HepG2 (cell line): Measurements from ENCODE around the gene MAP3K14. TPM values are rescaled to one million over a fixed set of nuclear protein-coding genes. Genes with fewer than 3 reads are reported as not detected.
A peak's percentile ranks its signal among the peaks of the same experiment; 100 is the strongest.

Experiments
- HNF1A ChIP-seq, 2 experiments: sonication (generic) in 1 of 2; formaldehyde crosslinking in 1 of 2; IDR thresholded peaks; 2 replicates each; pipeline versions ENCODE4 v1.4.0 to v1.6.1; 2016 to 2020; ENCODE audit warnings: borderline replicate concordance in 1 of 2, low read depth in 1 of 2, mild to moderate bottlenecking in 1 of 2, missing genetic modification reagents in 1 of 2
- HNF4A ChIP-seq: sonication (generic); formaldehyde crosslinking; IDR thresholded peaks from 2 replicates; pipeline ENCODE4 v1.4.0; 2020; ENCODE audit warnings: missing genetic modification reagents
- HNF4G ChIP-seq, 2 experiments: sonication (generic) in 1 of 2; formaldehyde crosslinking in 1 of 2; IDR thresholded peaks; 2 replicates each; pipeline versions ENCODE4 v1.4.0 to v1.6.1; 2011 to 2020; ENCODE audit warnings: borderline replicate concordance in 2 of 2, low read depth in 2 of 2, mild to moderate bottlenecking in 2 of 2, low read length in 1 of 2, missing genetic modification reagents in 1 of 2, moderate library complexity in 1 of 2
- HOXA5 ChIP-seq: sonication (generic); formaldehyde crosslinking; IDR thresholded peaks from 2 replicates; pipeline ENCODE4 v1.4.0; 2020; ENCODE audit warnings: missing genetic modification reagents
- SALL2 ChIP-seq: sonication (generic); formaldehyde crosslinking; IDR thresholded peaks from 2 replicates; pipeline ENCODE4 v1.8.1; 2023; ENCODE audit warnings: mild to moderate bottlenecking, missing genetic modification reagents, inconsistent platforms
- SKI ChIP-seq: fragments of 450-650 bp; IDR thresholded peaks from one replicate; pipeline ENCODE4 v1.6.1; 2018; ENCODE audit warnings: mild to moderate bottlenecking; ENCODE audit not compliant: partially characterized antibody
- SRY ChIP-seq: sonication (generic); formaldehyde crosslinking; IDR thresholded peaks from 2 replicates; pipeline ENCODE4 v1.8.0; 2022; ENCODE audit warnings: mild to moderate bottlenecking, missing genetic modification reagents
- ZFP36 ChIP-seq: fragments of 150-350 bp; IDR thresholded peaks from 2 replicates; pipeline ENCODE4 v1.6.1; 2018; ENCODE audit warnings: borderline replicate concordance, low read length, low read depth; ENCODE audit not compliant: partially characterized antibody
- ZNF142 ChIP-seq: sonication (generic); formaldehyde crosslinking; IDR thresholded peaks from 2 replicates; pipeline ENCODE4 v1.4.0; 2020; ENCODE audit warnings: missing genetic modification reagents
- ZNF354B ChIP-seq: sonication (generic); formaldehyde crosslinking; IDR thresholded peaks from 2 replicates; pipeline ENCODE4 v1.8.0; 2022; ENCODE audit warnings: mild to moderate bottlenecking, missing genetic modification reagents
- ZNF484 ChIP-seq: sonication (generic); formaldehyde crosslinking; IDR thresholded peaks from 2 replicates; pipeline ENCODE4 v1.5.1; 2020; ENCODE audit warnings: mild to moderate bottlenecking, low read depth, missing genetic modification reagents, borderline replicate concordance
- polyA plus RNA-seq, 8 experiments: library from polyadenylated mRNA; depleted of rRNA in 3 of 8; stranded (reverse) in 7 of 8; unstranded in 1 of 8; fragments of >200 nt; fragmentation: Illumina TruSeq in 4 of 8; extraction: Trizol in 4 of 8; gene quantifications; 2 replicates each; pipeline versions ENCODE4 v1.2.1 to v1.2.3, GENCODE V29; 2011 to 2016; ENCODE audit warnings: low read depth in 4 of 8, missing spikeins in 1 of 8, mixed read lengths in 1 of 8; ENCODE audit not compliant: insufficient read depth in 1 of 8
- total RNA-seq, 5 experiments: library from RNA; depleted of rRNA; stranded (reverse); fragments of >200 nt; fragmentation: Illumina TruSeq; extraction: Trizol; gene quantifications; 2 replicates each; pipeline ENCODE4 v1.2.3, GENCODE V29; 2016; ENCODE audit warnings: low read depth in 1 of 5
- TF ChIP-seq, protein P1 (sequence below): sonication (generic); formaldehyde crosslinking; IDR thresholded peaks from 2 replicates; pipeline ENCODE4 v1.5.0; 2020; ENCODE audit warnings: mild to moderate bottlenecking, missing genetic modification reagents, moderate library complexity

The MAP3K14 gene
- total and polyA plus RNA-seq, 2 of the 13 experiments (the other 11 are each of a cell fraction or from before 2014, with no cell fraction given) = 2.6 TPM

- 0 out of 2 replicates have a peak, but pooled peaks have one; percentile 41 for TF ChIP-seq ZNF142 (CRISPR knock-in tag)
- TF ChIP-seq HOXA5 = 0 out of 2 replicates have a peak, but pooled peaks have one; percentile 58
- TF ChIP-seq HNF4A (CRISPR knock-in tag) = peak; percentile 65
- peak; percentile 11; the same call in 1 of the 2 replicates for TF ChIP-seq HNF4G (IDR thresholded peaks at IDR 0.05; ENCODE audit: borderline replicate concordance, low read depth, low read length)
- TF ChIP-seq HNF4G (CRISPR knock-in tag; IDR thresholded peaks at IDR 0.05; ENCODE audit: borderline replicate concordance, low read depth) = no peak
- peak; percentile 20 for TF ChIP-seq SKI
- TF ChIP-seq HNF1A (IDR thresholded peaks at IDR 0.05; ENCODE audit: low read depth) = no peak
- TF ChIP-seq HNF1A (CRISPR knock-in tag; IDR thresholded peaks at IDR 0.05; ENCODE audit: borderline replicate concordance) = no peak
- TF ChIP-seq ZFP36 = peak; percentile 45
- TF ChIP-seq ZNF354B (CRISPR knock-in tag) = no peak
- TF ChIP-seq ZNF484 (CRISPR knock-in tag) = no peak
- peak; percentile 51; the same call in 1 of the 2 replicates for TF ChIP-seq SALL2 (CRISPR knock-in tag)
- TF ChIP-seq, protein P1, sequence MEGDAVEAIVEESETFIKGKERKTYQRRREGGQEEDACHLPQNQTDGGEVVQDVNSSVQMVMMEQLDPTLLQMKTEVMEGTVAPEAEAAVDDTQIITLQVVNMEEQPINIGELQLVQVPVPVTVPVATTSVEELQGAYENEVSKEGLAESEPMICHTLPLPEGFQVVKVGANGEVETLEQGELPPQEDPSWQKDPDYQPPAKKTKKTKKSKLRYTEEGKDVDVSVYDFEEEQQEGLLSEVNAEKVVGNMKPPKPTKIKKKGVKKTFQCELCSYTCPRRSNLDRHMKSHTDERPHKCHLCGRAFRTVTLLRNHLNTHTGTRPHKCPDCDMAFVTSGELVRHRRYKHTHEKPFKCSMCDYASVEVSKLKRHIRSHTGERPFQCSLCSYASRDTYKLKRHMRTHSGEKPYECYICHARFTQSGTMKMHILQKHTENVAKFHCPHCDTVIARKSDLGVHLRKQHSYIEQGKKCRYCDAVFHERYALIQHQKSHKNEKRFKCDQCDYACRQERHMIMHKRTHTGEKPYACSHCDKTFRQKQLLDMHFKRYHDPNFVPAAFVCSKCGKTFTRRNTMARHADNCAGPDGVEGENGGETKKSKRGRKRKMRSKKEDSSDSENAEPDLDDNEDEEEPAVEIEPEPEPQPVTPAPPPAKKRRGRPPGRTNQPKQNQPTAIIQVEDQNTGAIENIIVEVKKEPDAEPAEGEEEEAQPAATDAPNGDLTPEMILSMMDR (CRISPR knock-in tag) = peak; percentile 95
- no peak for TF ChIP-seq SRY (CRISPR knock-in tag)
Measured at GRCh38 chr17:45277216-45277849, 39.5 kb downstream of the MAP3K14 start (continued).
